ENCODE measurements around the gene RNASE3.
"Not testable (repeated sequence)": the region's sequence is repeated elsewhere in the genome, so short reads cannot be mapped to it uniquely, and the experiment has no call there.

The RNASE3 gene

GRCh38 chr14:20919038-20919756 is 28.0 kb downstream of the RNASE3 start:
- not testable (repeated sequence) for DNase-seq

GRCh38 chr14:20923766-20924297 is 32.6 kb downstream of the RNASE3 start:
- DNase-seq, result not testable (repeated sequence)

- DNase-seq, result peak; percentile 15
Measured at GRCh38 chr14:20934148-20934762, 43.1 kb downstream of the RNASE3 start.

GRCh38 chr14:20935303-20935984 is 44.3 kb downstream of the RNASE3 start:
- no peak for DNase-seq
